ENCODE results near the gene GDA. TPM values are rescaled to one million over a fixed set of nuclear protein-coding genes. Genes with fewer than 3 reads are reported as not detected.

Gene GDA
- total and polyA plus RNA-seq, 2 experiments from 2014 or later: not detected

DNA sequence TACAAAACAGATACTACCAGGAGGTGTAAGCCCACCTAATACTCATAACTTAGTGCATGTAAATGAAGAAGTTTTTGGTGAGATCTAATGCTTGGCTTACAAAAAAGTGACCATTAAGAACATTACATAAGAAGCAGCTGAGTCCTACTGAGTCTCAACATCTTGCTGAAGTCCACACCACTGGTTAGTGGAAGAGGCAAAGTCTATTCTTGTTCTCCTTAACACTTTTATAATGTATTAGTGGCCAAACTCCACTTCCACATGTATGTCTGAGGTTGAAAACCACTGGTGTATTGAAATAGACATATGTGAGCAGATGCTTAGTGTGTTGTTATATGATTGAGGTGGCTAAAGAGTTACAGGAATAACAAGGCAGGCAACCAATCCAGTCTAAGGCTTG, 18.9 kb upstream of the GDA start:
- Histone ChIP-seq H3F3A (ENCODE audit: insufficient read depth) (no peaks in the 10 kb centered on the region), H3K9ac (no peak overlapping the region), H3K36me3 (ENCODE audit: low read depth) (no peaks in the 10 kb centered on the region), H4K20me1 (ENCODE audit: insufficient read depth) (no peaks in the 10 kb centered on the region), H3K9me2 (ENCODE audit: insufficient read depth) (no peaks in the 10 kb centered on the region), H3K27me3 (replicated peaks; ENCODE audit: insufficient read depth) (no peaks in the 10 kb centered on the region), H3K27ac (no peak overlapping the region), H3K4me3 (no peak overlapping the region), H3K9me3 (ENCODE audit: low read depth) (no peaks in the 10 kb centered on the region), H3K79me2 (ENCODE audit: insufficient read depth) (no peaks in the 10 kb centered on the region), H3K4me1 (ENCODE audit: insufficient read depth) (no peaks in the 10 kb centered on the region), H3K4me2 (ENCODE audit: unreplicated experiment) (no peak overlapping the region), H2AFZ (no peak overlapping the region)
- TF ChIP-seq EZH2phosphoT487 (IDR thresholded peaks at IDR 0.05; ENCODE audit: insufficient read depth, low read depth) (no peak), EZH2 (IDR thresholded peaks at IDR 0.05; ENCODE audit: insufficient read depth, poor library complexity, severe bottlenecking) (no peak)
- in situ Hi-C loops (cut with MboI): no loop called here
- DNase-seq: no peak

DNA sequence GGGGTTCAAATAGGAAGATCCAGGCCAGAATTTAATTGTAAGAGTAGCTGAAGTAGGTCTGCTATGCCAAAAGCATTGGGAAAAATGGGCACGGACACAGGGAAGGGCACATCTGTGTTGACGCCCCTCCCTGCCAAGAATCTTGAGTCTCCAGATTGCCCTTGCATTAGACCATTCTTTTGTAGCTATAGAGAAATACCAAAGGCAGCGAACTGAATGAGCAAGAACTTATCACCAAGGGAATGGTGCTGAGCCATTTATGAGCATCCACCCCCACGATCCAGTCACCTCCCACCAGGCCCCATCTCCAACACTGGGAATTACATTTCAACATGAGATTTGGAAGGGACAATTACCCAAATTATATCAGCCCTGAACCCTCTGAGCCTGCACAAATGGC, 18.0 kb upstream of the GDA start:
- Histone ChIP-seq H3K27me3 (replicated peaks; ENCODE audit: insufficient read depth) (no peaks in the 10 kb centered on the region), H2AFZ (no peak overlapping the region), H3K4me3 (no peak overlapping the region), H3F3A (ENCODE audit: insufficient read depth) (no peaks in the 10 kb centered on the region), H3K9me2 (ENCODE audit: insufficient read depth) (no peaks in the 10 kb centered on the region), H4K20me1 (ENCODE audit: insufficient read depth) (no peaks in the 10 kb centered on the region), H3K36me3 (ENCODE audit: low read depth) (no peaks in the 10 kb centered on the region), H3K9me3 (ENCODE audit: low read depth) (no peaks in the 10 kb centered on the region), H3K27ac (no peak overlapping the region), H3K79me2 (ENCODE audit: insufficient read depth) (no peaks in the 10 kb centered on the region), H3K4me1 (ENCODE audit: insufficient read depth) (no peaks in the 10 kb centered on the region), H3K9ac (no peak overlapping the region), H3K4me2 (ENCODE audit: unreplicated experiment) (no peak overlapping the region)
- no peak for TF ChIP-seq EZH2phosphoT487 (IDR thresholded peaks at IDR 0.05; ENCODE audit: insufficient read depth, low read depth)
- TF ChIP-seq EZH2 (IDR thresholded peaks at IDR 0.05; ENCODE audit: insufficient read depth, poor library complexity, severe bottlenecking): no peak
- in situ Hi-C loops (cut with MboI): no loop called here
- no peak for DNase-seq
- WGBS, 2 experiments (ENCODE audit: low coverage in 1 of 2, low lambda C conversion rate in 2 of 2, missing lambda C conversion rate in 2 of 2): 44 to 52% methylated on average over 4 of the region's 4 CpGs

DNA sequence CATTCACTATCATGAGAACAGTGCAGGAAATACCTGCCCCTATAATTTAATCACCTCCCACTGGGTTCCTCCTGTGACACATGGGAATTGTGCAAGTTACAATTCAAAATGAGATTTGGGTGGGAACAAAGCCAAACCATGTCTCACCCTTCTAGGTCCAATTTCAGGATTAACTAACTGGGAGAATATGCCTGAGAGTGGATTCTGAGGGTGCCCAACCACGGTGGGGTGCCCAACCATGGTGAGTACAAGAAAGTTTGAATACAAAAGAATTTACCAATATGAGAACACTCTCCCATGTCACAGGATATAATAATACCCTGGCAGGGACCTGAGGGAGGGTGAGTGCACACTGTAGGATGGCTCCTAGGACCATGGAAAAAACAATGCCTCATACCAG, 17.2 kb upstream of the GDA start:
- Histone ChIP-seq H3K9me2 (ENCODE audit: insufficient read depth) (no peaks in the 10 kb centered on the region), H4K20me1 (ENCODE audit: insufficient read depth) (no peaks in the 10 kb centered on the region), H3K79me2 (ENCODE audit: insufficient read depth) (no peaks in the 10 kb centered on the region), H2AFZ (no peak overlapping the region), H3K27ac (no peak overlapping the region), H3K36me3 (ENCODE audit: low read depth) (no peaks in the 10 kb centered on the region), H3K27me3 (replicated peaks; ENCODE audit: insufficient read depth) (no peaks in the 10 kb centered on the region), H3K9ac (no peak overlapping the region), H3K4me3 (no peak overlapping the region), H3K4me2 (ENCODE audit: unreplicated experiment) (no peak overlapping the region), H3K4me1 (ENCODE audit: insufficient read depth) (no peaks in the 10 kb centered on the region), H3F3A (ENCODE audit: insufficient read depth) (no peaks in the 10 kb centered on the region), H3K9me3 (ENCODE audit: low read depth) (no peaks in the 10 kb centered on the region)
- in situ Hi-C loops (cut with MboI): no loop called here
- TF ChIP-seq EZH2phosphoT487 (IDR thresholded peaks at IDR 0.05; ENCODE audit: insufficient read depth, low read depth): no peak
- TF ChIP-seq EZH2 (IDR thresholded peaks at IDR 0.05; ENCODE audit: insufficient read depth, poor library complexity, severe bottlenecking): no peak
- peak; percentile 19 for DNase-seq
- 17 to 29% methylated on average over 1 of the region's 1 CpG for WGBS, 2 experiments (ENCODE audit: low coverage in 1 of 2, low lambda C conversion rate in 2 of 2, missing lambda C conversion rate in 2 of 2)

DNA sequence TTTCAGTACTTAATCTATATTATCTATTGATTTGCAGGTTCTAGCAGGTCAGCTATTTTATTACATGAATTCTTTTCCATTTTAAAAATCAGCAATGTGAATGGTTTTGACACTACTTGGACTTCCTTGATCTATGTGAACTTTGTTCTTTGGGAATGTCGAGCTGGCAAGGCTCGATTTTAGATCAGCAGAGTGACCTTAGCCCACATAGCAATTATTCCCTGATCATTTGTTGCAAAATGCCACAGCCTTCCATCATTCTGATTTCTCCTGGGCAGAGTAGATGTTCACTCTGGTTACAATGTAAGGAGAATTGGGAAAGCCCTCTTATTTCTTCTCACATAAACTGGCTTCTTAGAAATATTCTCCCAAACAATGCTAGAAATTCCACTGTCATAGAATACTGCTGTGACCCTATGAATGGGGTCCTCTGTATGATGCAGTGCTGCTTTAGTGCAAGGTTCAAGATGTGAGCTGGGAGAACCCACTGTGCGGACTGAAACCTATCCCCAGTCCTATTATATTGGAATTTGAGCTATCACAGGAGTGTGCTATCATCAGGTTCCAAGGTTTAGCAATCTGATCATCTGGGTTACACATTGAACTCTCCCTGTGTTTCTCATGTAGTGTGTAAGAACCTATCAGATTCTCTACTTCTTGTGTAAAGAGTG, 15.7 kb upstream of the GDA start:
- no peaks in the 10 kb centered on the region for H3K9me2 ChIP-seq (ENCODE audit: insufficient read depth)
- TF ChIP-seq EZH2phosphoT487 (IDR thresholded peaks at IDR 0.05; ENCODE audit: insufficient read depth, low read depth) (no peak), EZH2 (IDR thresholded peaks at IDR 0.05; ENCODE audit: insufficient read depth, poor library complexity, severe bottlenecking) (no peak)
- no peak overlapping the region for H2AFZ ChIP-seq
- no peaks in the 10 kb centered on the region for H4K20me1 ChIP-seq (ENCODE audit: insufficient read depth)
- no peak overlapping the region for H3K9ac ChIP-seq
- 21 to 42% methylated on average over 3 of the region's 3 CpGs for WGBS, 2 experiments (ENCODE audit: low coverage in 1 of 2, low lambda C conversion rate in 2 of 2, missing lambda C conversion rate in 2 of 2)
- H3K27me3 ChIP-seq (replicated peaks; ENCODE audit: insufficient read depth): no peaks in the 10 kb centered on the region
- no peak overlapping the region for H3K27ac ChIP-seq
- no peak overlapping the region for H3K4me2 ChIP-seq (ENCODE audit: unreplicated experiment)
- no peaks in the 10 kb centered on the region for H3K9me3 ChIP-seq (ENCODE audit: low read depth)
- no peaks in the 10 kb centered on the region for H3K36me3 ChIP-seq (ENCODE audit: low read depth)
- in situ Hi-C loops (cut with MboI): no loop called here
- H3F3A ChIP-seq (ENCODE audit: insufficient read depth): no peaks in the 10 kb centered on the region
- H3K79me2 ChIP-seq (ENCODE audit: insufficient read depth): no peaks in the 10 kb centered on the region
- H3K4me1 ChIP-seq (ENCODE audit: insufficient read depth): no peaks in the 10 kb centered on the region
- DNase-seq: no peak
- no peak overlapping the region for H3K4me3 ChIP-seq

DNA sequence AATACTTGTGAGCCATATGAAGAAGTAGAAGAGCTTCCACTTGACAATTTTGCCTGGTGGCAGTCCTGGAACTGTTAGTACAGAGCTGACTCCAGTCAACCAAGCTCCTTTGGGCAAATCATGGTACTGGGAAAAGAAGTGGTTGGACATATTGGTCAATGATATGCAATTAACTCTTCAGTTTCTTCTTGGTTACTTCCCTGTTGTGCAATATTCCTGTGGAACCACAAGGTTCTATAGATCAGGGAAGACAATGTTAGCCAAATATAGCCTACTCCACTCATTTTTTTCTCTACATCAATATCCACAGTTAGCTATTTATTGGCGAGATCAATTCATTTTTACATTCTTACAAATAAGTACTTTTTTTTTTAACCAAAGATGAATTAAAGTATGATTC, 14.4 kb upstream of the GDA start:
- in situ Hi-C loops (cut with MboI): no loop called here
- H3K4me2 ChIP-seq (ENCODE audit: unreplicated experiment): no peak overlapping the region

More for the DNA sequence above, 14.4 kb upstream of the GDA start:
- Histone ChIP-seq H3K27me3 (replicated peaks; ENCODE audit: insufficient read depth) (0 out of 2 replicates have a peak, but pooled peaks cover 1% of the 10 kb centered on the region), H3K9ac (no peak overlapping the region), H3K9me2 (ENCODE audit: insufficient read depth) (no peaks in the 10 kb centered on the region), H3K27ac (no peak overlapping the region), H3K79me2 (ENCODE audit: insufficient read depth) (no peaks in the 10 kb centered on the region), H3K36me3 (ENCODE audit: low read depth) (no peaks in the 10 kb centered on the region), H4K20me1 (ENCODE audit: insufficient read depth) (no peaks in the 10 kb centered on the region), H3F3A (ENCODE audit: insufficient read depth) (no peaks in the 10 kb centered on the region), H3K9me3 (ENCODE audit: low read depth) (no peaks in the 10 kb centered on the region), H3K4me3 (no peak overlapping the region), H3K4me1 (ENCODE audit: insufficient read depth) (no peaks in the 10 kb centered on the region), H2AFZ (no peak overlapping the region)
- TF ChIP-seq EZH2phosphoT487 (IDR thresholded peaks at IDR 0.05; ENCODE audit: insufficient read depth, low read depth) (no peak), EZH2 (IDR thresholded peaks at IDR 0.05; ENCODE audit: insufficient read depth, poor library complexity, severe bottlenecking) (no peak)
- WGBS, 2 experiments (ENCODE audit: low coverage in 1 of 2, low lambda C conversion rate in 2 of 2, missing lambda C conversion rate in 2 of 2): 45 to 60% methylated on average over 1 of the region's 1 CpG
- no peak for DNase-seq

All from GM23248 (cell line).